ENCODE data around the gene MAGI2. TPM values are rescaled to one million over a fixed set of nuclear protein-coding genes. Genes with fewer than 3 reads are reported as not detected.
A peak's percentile ranks its signal among the peaks of the same experiment; 100 is the strongest.

Gene MAGI2
- total RNA-seq = 1 to 10 TPM; 1.2 to 4.0 (median 2.4) TPM
- long read RNA-seq, partial matches to known transcripts = 0 of 1 reads
- long read RNA-seq, other reads (novel, unspliced or antisense) = 1 of 1 reads

GRCh38 chr7:79453558-79454360, at the start of gene MAGI2:
MAGI2 (minus strand) TSS chr7:79453667; CDS start chr7:79453320, 347 bp downstream.
- Histone ChIP-seq H3K4me3 (peak within 1 kb of the TSS; percentile 77 to 82 (median 77)), H3K36me3 (no peaks in the 10 kb centered on the region), H3K9me3 (no peaks in the 10 kb centered on the region), H3K27ac (peak within 1 kb of the TSS; percentile 84 to 94 (median 86)), H3K4me1 (peaks cover 0 to 21% (median 7%) of the 10 kb centered on the region in 4 donors), H3K27me3 (no peaks in the 10 kb centered on the region)
- no CpG with 5 or more reads among the region's 67 CpGs for WGBS (ENCODE audit: insufficient coverage, low coverage, low lambda C conversion rate, missing lambda C conversion rate)
- ATAC-seq = peak; percentile 64 to 75 (median 71)
- intact Hi-C loops (cut with DNase I) = no loop called here
- TF ChIP-seq CTCF (IDR thresholded peaks at IDR 0.05) (no peak), POLR2A (IDR thresholded peaks at IDR 0.05) (peak; percentile 62)
- DNase-seq = peak; percentile 77 to 89 (median 88)

- intact Hi-C loops (cut with DNase I) = no loop called here
- Histone ChIP-seq H3K4me1 (no peaks in the 10 kb centered on the region), H3K36me3 (no peaks in the 10 kb centered on the region), H3K4me3 (no peak overlapping the region), H3K27me3 (no peaks in the 10 kb centered on the region), H3K27ac (no peak overlapping the region), H3K9me3 (no peaks in the 10 kb centered on the region)
- WGBS (ENCODE audit: insufficient coverage, low coverage, low lambda C conversion rate, missing lambda C conversion rate) = no CpG with 5 or more reads among the region's 1 CpG
- ATAC-seq (no peak), DNase-seq (no peak)
- no peak for TF ChIP-seq POLR2A (IDR thresholded peaks at IDR 0.05)
- peak in 3 of 4 donors; percentile 16 to 45 (median 22) for TF ChIP-seq CTCF (IDR thresholded peaks at IDR 0.05)
Measured at GRCh38 chr7:79502151-79502550, 48.7 kb upstream of the MAGI2 start.

GRCh38 chr7:79500759-79501158, 47.3 kb upstream of the MAGI2 start:
- intact Hi-C loops (cut with DNase I) = no loop called here
- Histone ChIP-seq H3K36me3 (no peaks in the 10 kb centered on the region), H3K27ac (no peak overlapping the region), H3K9me3 (no peaks in the 10 kb centered on the region), H3K4me3 (no peak overlapping the region), H3K27me3 (no peaks in the 10 kb centered on the region), H3K4me1 (no peaks in the 10 kb centered on the region)
- no peak for ATAC-seq
- TF ChIP-seq CTCF (IDR thresholded peaks at IDR 0.05) (no peak), POLR2A (IDR thresholded peaks at IDR 0.05) (no peak)
- no peak for DNase-seq

GRCh38 chr7:79497728-79498127, 44.3 kb upstream of the MAGI2 start:
- Histone ChIP-seq H3K27me3 (no peaks in the 10 kb centered on the region), H3K9me3 (no peaks in the 10 kb centered on the region), H3K36me3 (no peaks in the 10 kb centered on the region), H3K27ac (no peak overlapping the region), H3K4me1 (no peaks in the 10 kb centered on the region), H3K4me3 (no peak overlapping the region)
- WGBS (ENCODE audit: insufficient coverage, low coverage, low lambda C conversion rate, missing lambda C conversion rate) = 57% methylated on average over 3 of the region's 3 CpGs
- DNase-seq (no peak), ATAC-seq (no peak)
- intact Hi-C loops (cut with DNase I) = no loop called here
- TF ChIP-seq POLR2A (IDR thresholded peaks at IDR 0.05) = no peak
- no peak for TF ChIP-seq CTCF (IDR thresholded peaks at IDR 0.05)
